ENCODE data around the gene PTGFRN. TPM values are rescaled to one million over a fixed set of nuclear protein-coding genes. Genes with fewer than 3 reads are reported as not detected.
"Not testable (repeated sequence)": the region's sequence is repeated elsewhere in the genome, so short reads cannot be mapped to it uniquely, and the experiment has no call there.

PTGFRN gene
- polyA plus RNA-seq, 1 donor from 2014 or later: 20.1 TPM

GRCh38 chr1:116875946-116876345, 33.8 kb upstream of the PTGFRN start:
- H2AFZ ChIP-seq (ENCODE audit: low read depth, low read length); H3K9me3 ChIP-seq (ENCODE audit: low read length); H3K4me2 ChIP-seq (ENCODE audit: low read length); H3F3A ChIP-seq (ENCODE audit: insufficient read depth, low read length, poor library complexity, severe bottlenecking); H3K9me2 ChIP-seq (ENCODE audit: insufficient read depth, low read length); H3K9ac ChIP-seq (ENCODE audit: low read length); H4K20me1 ChIP-seq (ENCODE audit: insufficient read depth); H3K27me3 ChIP-seq (ENCODE audit: insufficient read depth, low read depth, low read length); H3K4me3 ChIP-seq (ENCODE audit: low read length); H3K27ac ChIP-seq (ENCODE audit: low read length); H3K79me2 ChIP-seq (replicated peaks; ENCODE audit: insufficient read depth, low read length); H3K36me3 ChIP-seq (ENCODE audit: insufficient read depth, low read length): not testable (repeated sequence)

- Histone ChIP-seq H3K4me2 (ENCODE audit: low read length) (peak overlapping the region; percentile 47), H3K36me3 (ENCODE audit: insufficient read depth, low read length) (no peaks in the 10 kb centered on the region), H2AFZ (ENCODE audit: low read depth, low read length) (peak overlapping the region; percentile 17), H3F3A (ENCODE audit: insufficient read depth, low read length, poor library complexity, severe bottlenecking) (peaks cover 4% of the 10 kb centered on the region), H3K9ac (ENCODE audit: low read length) (peak overlapping the region; percentile 65), H3K79me2 (replicated peaks; ENCODE audit: insufficient read depth, low read length) (no peaks in the 10 kb centered on the region), H3K27ac (ENCODE audit: low read length) (peak overlapping the region; percentile 92), H3K9me2 (ENCODE audit: insufficient read depth, low read length) (no peaks in the 10 kb centered on the region), H3K27me3 (ENCODE audit: insufficient read depth, low read depth, low read length) (no peaks in the 10 kb centered on the region), H3K4me3 (ENCODE audit: low read length) (peak overlapping the region; percentile 62), H4K20me1 (ENCODE audit: insufficient read depth) (no peaks in the 10 kb centered on the region), H3K9me3 (ENCODE audit: low read length) (no peaks in the 10 kb centered on the region)
- TF ChIP-seq MXI1 (conservative IDR thresholded peaks at IDR 0.05; ENCODE audit: poor library complexity, severe bottlenecking): no peak
- no peak for TF ChIP-seq TAF1 (IDR thresholded peaks at IDR 0.05; ENCODE audit: low read depth)
- TF ChIP-seq EZH2 (IDR thresholded peaks at IDR 0.05; ENCODE audit: borderline replicate concordance, insufficient read depth, low read length, poor library complexity, severe bottlenecking): no peak
- no peak for TF ChIP-seq EP300 (conservative IDR thresholded peaks at IDR 0.05; ENCODE audit: poor library complexity, severe bottlenecking)
- no peak for TF ChIP-seq RAD21 (conservative IDR thresholded peaks at IDR 0.05)
- no peak for TF ChIP-seq SMC3 (conservative IDR thresholded peaks at IDR 0.05; ENCODE audit: poor library complexity)
- no peak for TF ChIP-seq REST (IDR thresholded peaks at IDR 0.05; ENCODE audit: borderline replicate concordance)
- no peak for TF ChIP-seq POLR2AphosphoS5 (IDR thresholded peaks at IDR 0.05)
- TF ChIP-seq CTCF (IDR thresholded peaks at IDR 0.05; ENCODE audit: poor library complexity, severe bottlenecking): no peak
Measured at GRCh38 chr1:116877141-116877818, 32.4 kb upstream of the PTGFRN start.
